Transverse colon (tissue), 4 donors: ENCODE measurements around the gene SGSM1. TPM values are rescaled to one million over a fixed set of nuclear protein-coding genes. Genes with fewer than 3 reads are reported as not detected.
A peak's percentile ranks its signal among the peaks of the same experiment; 100 is the strongest.

Source experiments
- DNase-seq: peaks from one replicate; pipeline ENCODE4 v3.0.0-alpha.2; 2019
- H3K27ac ChIP-seq, 4 donors: fragments of 200-600 bp; sonication (generic); 2 replicates each; pipeline ENCODE4 v1.5.1; 2016 to 2018; ENCODE audit warnings: inconsistent platforms in 4 of 4
- H3K27me3 ChIP-seq: fragments of 200-600 bp; sonication (generic); 2 replicates; pipeline ENCODE4 v1.5.1; 2017; ENCODE audit warnings: inconsistent platforms
- H3K36me3 ChIP-seq, 4 donors: fragments of 200-600 bp; sonication (generic); 2 replicates each; pipeline ENCODE4 v1.5.1; 2017 to 2019; ENCODE audit warnings: inconsistent platforms in 4 of 4
- H3K4me1 ChIP-seq, 4 donors: fragments of 200-600 bp; sonication (generic); 2 replicates each; pipeline ENCODE4 v1.5.1; 2017 to 2020; ENCODE audit warnings: inconsistent platforms in 4 of 4
- H3K4me3 ChIP-seq, 4 donors: fragments of 200-600 bp; sonication (generic); 1 replicate in 1 of 4; 2 replicates in 3 of 4; pipeline versions ENCODE4 v1.5.1 to v1.6.1; 2017 to 2019; ENCODE audit warnings: inconsistent platforms in 4 of 4
- H3K9me3 ChIP-seq, 2 donors: fragments of 200-600 bp; sonication (generic); 2 replicates each; pipeline ENCODE4 v1.5.1; 2017 to 2019; ENCODE audit warnings: inconsistent platforms in 2 of 2
- EP300 ChIP-seq: sonication (generic); formaldehyde crosslinking; IDR thresholded peaks from one replicate; pipeline ENCODE4 v1.6.1; 2017; ENCODE audit warnings: antibody characterized with exemption, low read depth
- POLR2A ChIP-seq: fragments of 450-650 bp; IDR thresholded peaks from one replicate; pipeline ENCODE4 v1.6.1; 2016; ENCODE audit warnings: antibody characterized with exemption, mild to moderate bottlenecking, moderate library complexity
- POLR2AphosphoS5 ChIP-seq, 3 donors: sonication (generic); formaldehyde crosslinking; IDR thresholded peaks; one replicate each; pipeline ENCODE4 v1.6.1; 2016; ENCODE audit warnings: antibody characterized with exemption in 3 of 3
- WGBS, 2 donors: methylation state at CpG; one replicate each; pipeline ENCODE4 v1.1.5; 2018; ENCODE audit warnings: low coverage in 1 of 2; 5-methylcytosine and 5-hydroxymethylcytosine counted together
- in situ Hi-C, 4 donors: fragments of 200-750 bp; cut with MboI; loops; one replicate each; pipeline versions ENCODE4 v1.15.0 to v1.15.1; 2017; ENCODE audit warnings: low sequenced_read_pairs in 3 of 4, low pct_ligation_motif_present in 1 of 4, low pct_unique_long_range_greater_than_20kb in 1 of 4
- intact Hi-C: fragments of 100-400 bp; cut with DNase I; formaldehyde crosslinking; loops from one replicate; pipeline ENCODE4 v1.15.1; 2023; ENCODE audit warnings: low total_unique reads
- small RNA-seq, 4 donors: library from RNA; depleted of rRNA; stranded (forward); fragments of <200 nt; gene quantifications; one replicate each; pipeline ENCODE3, GENCODE V24; 2016
- total RNA-seq, 4 donors: library from RNA; depleted of rRNA; stranded (reverse); fragments of >200 nt; gene quantifications; one replicate each; pipeline ENCODE4 v1.1.0, GENCODE V29; 2016
- TF ChIP-seq, protein P1 (sequence below), 5 experiments: fragments of 200-600 bp in 3 of 5; fragments of 450-650 bp in 2 of 5; sonication (generic) in 3 of 5; IDR thresholded peaks; 1 replicate in 2 of 5; 2 replicates in 3 of 5; pipeline ENCODE4 v1.5.1; 2016 to 2017; ENCODE audit warnings: antibody characterized with exemption in 5 of 5, inconsistent platforms in 3 of 5, mild to moderate bottlenecking in 2 of 5, moderate library complexity in 1 of 5

The SGSM1 gene
- total RNA-seq, 4 donors from 2014 or later: 2.5 to 6.2 (median 3.7) TPM

DNA sequence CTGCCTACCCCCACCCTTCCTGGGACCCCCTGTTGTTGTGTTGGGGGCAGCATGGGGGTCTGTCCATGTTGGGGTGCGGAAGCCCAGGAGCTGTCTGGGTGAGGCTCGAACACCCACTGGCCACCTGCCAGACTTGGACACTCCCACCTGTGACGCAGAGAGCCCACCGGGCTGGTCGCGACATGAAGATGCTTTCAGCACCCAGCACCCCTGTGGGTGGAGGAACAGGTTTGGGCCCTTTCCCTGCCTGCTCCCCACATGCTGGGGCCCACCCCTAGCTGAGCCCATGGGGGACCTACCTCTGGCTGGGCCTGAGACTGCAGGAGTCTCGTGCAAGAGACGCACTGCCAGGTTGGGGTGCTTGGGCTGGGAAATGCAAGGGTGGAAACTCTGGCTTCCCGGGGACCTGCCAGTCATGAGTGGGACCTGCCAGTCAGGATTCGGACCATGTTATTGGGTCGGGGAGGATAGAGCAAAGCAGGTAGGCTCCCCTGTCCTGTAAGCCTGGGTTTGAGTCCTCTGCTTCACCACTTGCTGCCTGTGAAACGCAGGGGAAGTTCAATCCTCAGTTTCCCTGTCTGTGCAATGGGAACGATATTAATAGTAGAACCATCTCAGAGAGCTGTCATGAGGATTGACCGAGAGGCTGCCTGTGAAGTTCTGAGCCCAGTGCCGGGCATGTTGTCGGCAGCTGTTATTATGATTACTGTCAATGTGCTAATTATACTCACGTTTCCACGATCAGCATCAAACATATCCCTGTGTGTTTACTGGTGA is 170.6 kb downstream of the SGSM1 start:
- no peak for DNase-seq
- in situ Hi-C loops: no loop called here
- Histone ChIP-seq H3K9me3 (no peaks in the 10 kb centered on the region), H3K4me3 (no peak overlapping the region), H3K27me3 (no peaks in the 10 kb centered on the region), H3K36me3 (no peaks in the 10 kb centered on the region), H3K27ac (peak overlapping the region; percentile 84 to 89 (median 88)), H3K4me1 (peaks cover 23 to 66% (median 38%) of the 10 kb centered on the region in 4 donors)
- no peak for TF ChIP-seq EP300
- TF ChIP-seq POLR2AphosphoS5 (IDR thresholded peaks at IDR 0.05): no peak
- no peak for TF ChIP-seq POLR2A
- TF ChIP-seq, protein P1, sequence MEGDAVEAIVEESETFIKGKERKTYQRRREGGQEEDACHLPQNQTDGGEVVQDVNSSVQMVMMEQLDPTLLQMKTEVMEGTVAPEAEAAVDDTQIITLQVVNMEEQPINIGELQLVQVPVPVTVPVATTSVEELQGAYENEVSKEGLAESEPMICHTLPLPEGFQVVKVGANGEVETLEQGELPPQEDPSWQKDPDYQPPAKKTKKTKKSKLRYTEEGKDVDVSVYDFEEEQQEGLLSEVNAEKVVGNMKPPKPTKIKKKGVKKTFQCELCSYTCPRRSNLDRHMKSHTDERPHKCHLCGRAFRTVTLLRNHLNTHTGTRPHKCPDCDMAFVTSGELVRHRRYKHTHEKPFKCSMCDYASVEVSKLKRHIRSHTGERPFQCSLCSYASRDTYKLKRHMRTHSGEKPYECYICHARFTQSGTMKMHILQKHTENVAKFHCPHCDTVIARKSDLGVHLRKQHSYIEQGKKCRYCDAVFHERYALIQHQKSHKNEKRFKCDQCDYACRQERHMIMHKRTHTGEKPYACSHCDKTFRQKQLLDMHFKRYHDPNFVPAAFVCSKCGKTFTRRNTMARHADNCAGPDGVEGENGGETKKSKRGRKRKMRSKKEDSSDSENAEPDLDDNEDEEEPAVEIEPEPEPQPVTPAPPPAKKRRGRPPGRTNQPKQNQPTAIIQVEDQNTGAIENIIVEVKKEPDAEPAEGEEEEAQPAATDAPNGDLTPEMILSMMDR (IDR thresholded peaks at IDR 0.05): no peak
- WGBS, 2 donors: 75% methylated on average over 18 of the region's 18 CpGs; no CpG with 5 or more reads in 1 of the 2 donors
- intact Hi-C loops: no loop called here

Small RNA genes lying within 50 kb of the gene (small RNA-seq; reads per million reads assigned to genes)
- 0 reads per million in 4 donors for gene RF00275

Other genes starting within 250 kb of the SGSM1 start
- 10 to 100 TPM; 13.3 to 20.6 (median 16.6) TPM for gene LRRC75B, start 213.1 kb upstream of the SGSM1 start, total RNA-seq
- 100 to 1,000 TPM in 1 of 4 donors, 10 to 100 TPM in 3; 52.4 to 167 (median 77.1) TPM for gene GGT1, start 203.0 kb upstream of the SGSM1 start, total RNA-seq
- not detected for gene PIWIL3, start 31.5 kb upstream of the SGSM1 start, total RNA-seq
- gene LHFPL7, start 140.5 kb downstream of the SGSM1 start, total RNA-seq: not detected
- gene KIAA1671, start 146.5 kb downstream of the SGSM1 start, total RNA-seq: 100 to 1,000 TPM in 3 of 4 donors, 10 to 100 TPM in 1; 83.1 to 162 (median 105) TPM